DOHH2 (cell line): Measurements from ENCODE around the gene CDKL5.

Experiments used
- EZH2phosphoT487 ChIP-seq: fragments of 200-600 bp; sonication (generic); IDR thresholded peaks from 2 replicates; pipeline ENCODE4 v1.6.1; 2017; ENCODE audit warnings: borderline replicate concordance, mild to moderate bottlenecking, antibody characterized with exemption, low read length, moderate library complexity, mixed read lengths
- TF ChIP-seq, protein P1 (sequence below): fragments of 200-600 bp; sonication (generic); IDR thresholded peaks from one replicate; pipeline ENCODE4 v1.5.1; 2014; ENCODE audit warnings: antibody characterized with exemption, mild to moderate bottlenecking, low read depth, low read length; ENCODE audit not compliant: poor library complexity, severe bottlenecking

DNA sequence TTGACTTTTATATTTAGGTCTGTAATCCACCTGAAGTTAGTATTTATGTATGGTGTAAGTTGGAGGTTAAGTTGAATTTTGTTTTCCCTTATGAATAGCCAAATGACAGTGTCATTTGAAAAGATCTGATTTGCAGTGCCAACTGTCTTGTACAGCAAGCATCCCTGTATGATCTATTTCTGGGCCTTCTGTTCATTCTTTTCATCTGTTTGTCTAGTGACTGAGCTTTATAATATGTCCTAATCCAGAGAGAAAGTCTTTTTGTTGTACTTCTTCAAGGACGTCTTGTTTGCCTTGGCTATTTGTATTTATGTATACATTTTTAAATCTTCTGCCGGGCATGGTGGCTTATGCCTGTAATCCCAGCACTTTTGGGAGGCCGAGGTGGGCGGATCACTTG, 39.6 kb downstream of the CDKL5 start:
- TF ChIP-seq, protein P1, sequence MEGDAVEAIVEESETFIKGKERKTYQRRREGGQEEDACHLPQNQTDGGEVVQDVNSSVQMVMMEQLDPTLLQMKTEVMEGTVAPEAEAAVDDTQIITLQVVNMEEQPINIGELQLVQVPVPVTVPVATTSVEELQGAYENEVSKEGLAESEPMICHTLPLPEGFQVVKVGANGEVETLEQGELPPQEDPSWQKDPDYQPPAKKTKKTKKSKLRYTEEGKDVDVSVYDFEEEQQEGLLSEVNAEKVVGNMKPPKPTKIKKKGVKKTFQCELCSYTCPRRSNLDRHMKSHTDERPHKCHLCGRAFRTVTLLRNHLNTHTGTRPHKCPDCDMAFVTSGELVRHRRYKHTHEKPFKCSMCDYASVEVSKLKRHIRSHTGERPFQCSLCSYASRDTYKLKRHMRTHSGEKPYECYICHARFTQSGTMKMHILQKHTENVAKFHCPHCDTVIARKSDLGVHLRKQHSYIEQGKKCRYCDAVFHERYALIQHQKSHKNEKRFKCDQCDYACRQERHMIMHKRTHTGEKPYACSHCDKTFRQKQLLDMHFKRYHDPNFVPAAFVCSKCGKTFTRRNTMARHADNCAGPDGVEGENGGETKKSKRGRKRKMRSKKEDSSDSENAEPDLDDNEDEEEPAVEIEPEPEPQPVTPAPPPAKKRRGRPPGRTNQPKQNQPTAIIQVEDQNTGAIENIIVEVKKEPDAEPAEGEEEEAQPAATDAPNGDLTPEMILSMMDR: no peak
- TF ChIP-seq EZH2phosphoT487: no peak
